HFFc6 (cell line): ENCODE data around the gene SNX8. TPM values are rescaled to one million over a fixed set of nuclear protein-coding genes. Genes with fewer than 3 reads are reported as not detected.
A peak's percentile ranks its signal among the peaks of the same experiment; 100 is the strongest.

Experiments
- DNase-seq: peaks from one replicate; pipeline ENCODE4 v3.0.0-alpha.2; 2018
- H3K27ac Mint-ChIP-seq: 2 replicates; pipeline ENCODE4 v1.8.0; 2020; ENCODE audit warnings: mild to moderate bottlenecking, mixed read lengths
- H3K27me3 Mint-ChIP-seq: 2 replicates; pipeline ENCODE4 v1.8.0; 2021; ENCODE audit warnings: mild to moderate bottlenecking, moderate library complexity, mixed read lengths; ENCODE audit not compliant: insufficient read depth
- H3K36me3 Mint-ChIP-seq: 2 replicates; pipeline ENCODE4 v1.8.0; 2021; ENCODE audit warnings: low read depth, mixed read lengths
- H3K4me1 Mint-ChIP-seq: 2 replicates; pipeline ENCODE4 v1.8.0; 2020; ENCODE audit warnings: low read depth, mixed read lengths
- H3K4me3 Mint-ChIP-seq: 2 replicates; pipeline ENCODE4 v1.8.0; 2020; ENCODE audit warnings: mild to moderate bottlenecking, moderate library complexity, mixed read lengths
- H3K9me3 Mint-ChIP-seq: 2 replicates; pipeline ENCODE4 v1.8.0; 2020; ENCODE audit warnings: mild to moderate bottlenecking, mixed read lengths
- CTCF ChIP-seq: fragments of 200-600 bp; sonication (generic); IDR thresholded peaks from 2 replicates; pipeline ENCODE4 v1.5.0; 2021; ENCODE audit warnings: antibody characterized with exemption, mild to moderate bottlenecking
- total RNA-seq, 6 experiments: library from RNA; stranded (reverse); fragmentation: NEBNext Ultra II Directional; extraction: Animal tissue kit (Norgen Biotek cat#: 25700); gene quantifications; 2 replicates in 1 of 6; 3 replicates in 5 of 6; pipeline ENCODE4 v1.2.3, GENCODE V29; 2021

The SNX8 gene
- total RNA-seq, 6 experiments from 2014 or later: 44.6 to 67.4 (median 61.9) TPM

DNA sequence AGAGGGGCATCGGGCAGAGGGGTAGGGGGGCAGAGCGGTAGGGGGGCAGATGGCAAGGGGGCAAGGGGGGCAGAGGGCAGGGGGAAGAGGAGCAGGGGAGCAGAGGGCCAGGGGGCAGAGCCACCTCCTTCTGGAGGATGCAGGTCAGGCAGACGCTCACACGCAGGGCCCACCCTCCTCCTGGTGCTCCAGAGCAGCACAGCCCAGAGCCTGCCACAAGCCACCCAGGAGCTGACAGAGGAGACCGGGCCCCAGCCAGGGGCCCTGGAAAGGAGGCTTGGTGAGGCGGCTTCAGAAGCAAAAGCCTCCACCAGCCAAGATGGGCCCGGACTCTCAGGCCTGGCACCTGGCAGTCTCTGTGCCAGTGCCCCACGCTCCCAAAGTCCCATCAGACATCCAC, 94.6 kb downstream of the SNX8 start:
- no peak for DNase-seq
- Mint-ChIP-seq H3K36me3 (peaks cover 13% of the 10 kb centered on the region), H3K9me3 (no peaks in the 10 kb centered on the region), H3K4me1 (no peaks in the 10 kb centered on the region), H3K27me3 (peaks cover 2% of the 10 kb centered on the region), H3K27ac (no peak overlapping the region), H3K4me3 (no peak overlapping the region)
- no peak for TF ChIP-seq CTCF

GRCh38 chr7:2219136-2219535, 95.1 kb downstream of the SNX8 start:
- H3K4me1 Mint-ChIP-seq: no peaks in the 10 kb centered on the region
- no peak for DNase-seq
- no peak for TF ChIP-seq CTCF
- peaks cover 2% of the 10 kb centered on the region for H3K27me3 Mint-ChIP-seq
- H3K4me3 Mint-ChIP-seq: no peak overlapping the region
- H3K9me3 Mint-ChIP-seq: no peaks in the 10 kb centered on the region
- peaks cover 14% of the 10 kb centered on the region for H3K36me3 Mint-ChIP-seq
- no peak overlapping the region for H3K27ac Mint-ChIP-seq

GRCh38 chr7:2218444-2218785, 95.8 kb downstream of the SNX8 start:
- peaks cover 18% of the 10 kb centered on the region for H3K36me3 Mint-ChIP-seq
- DNase-seq: no peak
- no peaks in the 10 kb centered on the region for H3K9me3 Mint-ChIP-seq
- no peak overlapping the region for H3K4me3 Mint-ChIP-seq
- no peak for TF ChIP-seq CTCF
- no peaks in the 10 kb centered on the region for H3K4me1 Mint-ChIP-seq
- H3K27ac Mint-ChIP-seq: no peak overlapping the region
- H3K27me3 Mint-ChIP-seq: peaks cover 2% of the 10 kb centered on the region

GRCh38 chr7:2217716-2218443, 96.4 kb downstream of the SNX8 start:
- peak; percentile 24 for DNase-seq
- Mint-ChIP-seq H3K36me3 (peaks cover 19% of the 10 kb centered on the region), H3K27me3 (peaks cover 2% of the 10 kb centered on the region), H3K4me3 (no peak overlapping the region), H3K9me3 (no peaks in the 10 kb centered on the region), H3K27ac (no peak overlapping the region), H3K4me1 (no peaks in the 10 kb centered on the region)
- TF ChIP-seq CTCF: no peak

- Mint-ChIP-seq H3K36me3 (peaks cover 25% of the 10 kb centered on the region), H3K27me3 (peaks cover 2% of the 10 kb centered on the region)
- DNase-seq: no peak
Observed at GRCh38 chr7:2217206-2217605, 97.0 kb downstream of the SNX8 start.

More at GRCh38 chr7:2217206-2217605, 97.0 kb downstream of the SNX8 start:
- Mint-ChIP-seq H3K27ac (no peak overlapping the region), H3K4me3 (no peak overlapping the region), H3K9me3 (no peaks in the 10 kb centered on the region), H3K4me1 (no peaks in the 10 kb centered on the region)
- no peak for TF ChIP-seq CTCF
